Sciatic nerve (tissue), 2 donors: ENCODE measurements around the gene ISL1. TPM values are rescaled to one million over a fixed set of nuclear protein-coding genes. Genes with fewer than 3 reads are reported as not detected.

Experiments
- ATAC-seq: fragments of 200-7000 bp; cut with Tn5 transposase; one replicate; pipeline ENCODE4 v1.9.1; 2020; ENCODE audit warnings: mild to moderate bottlenecking, moderate library complexity
- DNase-seq: peaks from one replicate; pipeline ENCODE4 v3.0.0-alpha.2; 2020; ENCODE audit warnings: low spot score
- intact Hi-C: fragments of 100-400 bp; cut with DNase I; formaldehyde crosslinking; loops from one replicate; pipeline ENCODE4 v1.14.2; 2022
- total RNA-seq: library from RNA; stranded (reverse); fragmentation: NEBNext Ultra II Directional; extraction: Animal tissue kit (Norgen Biotek cat#: 25700); gene quantifications from one replicate; pipeline ENCODE4 v1.2.1, GENCODE V29; 2021
- donor health status: DM: no; HTN: no; CAD: no.
- donor health status: DM: no; HTN: no; CAD: no.

ISL1 gene
- total RNA-seq: 0.49 TPM

DNA sequence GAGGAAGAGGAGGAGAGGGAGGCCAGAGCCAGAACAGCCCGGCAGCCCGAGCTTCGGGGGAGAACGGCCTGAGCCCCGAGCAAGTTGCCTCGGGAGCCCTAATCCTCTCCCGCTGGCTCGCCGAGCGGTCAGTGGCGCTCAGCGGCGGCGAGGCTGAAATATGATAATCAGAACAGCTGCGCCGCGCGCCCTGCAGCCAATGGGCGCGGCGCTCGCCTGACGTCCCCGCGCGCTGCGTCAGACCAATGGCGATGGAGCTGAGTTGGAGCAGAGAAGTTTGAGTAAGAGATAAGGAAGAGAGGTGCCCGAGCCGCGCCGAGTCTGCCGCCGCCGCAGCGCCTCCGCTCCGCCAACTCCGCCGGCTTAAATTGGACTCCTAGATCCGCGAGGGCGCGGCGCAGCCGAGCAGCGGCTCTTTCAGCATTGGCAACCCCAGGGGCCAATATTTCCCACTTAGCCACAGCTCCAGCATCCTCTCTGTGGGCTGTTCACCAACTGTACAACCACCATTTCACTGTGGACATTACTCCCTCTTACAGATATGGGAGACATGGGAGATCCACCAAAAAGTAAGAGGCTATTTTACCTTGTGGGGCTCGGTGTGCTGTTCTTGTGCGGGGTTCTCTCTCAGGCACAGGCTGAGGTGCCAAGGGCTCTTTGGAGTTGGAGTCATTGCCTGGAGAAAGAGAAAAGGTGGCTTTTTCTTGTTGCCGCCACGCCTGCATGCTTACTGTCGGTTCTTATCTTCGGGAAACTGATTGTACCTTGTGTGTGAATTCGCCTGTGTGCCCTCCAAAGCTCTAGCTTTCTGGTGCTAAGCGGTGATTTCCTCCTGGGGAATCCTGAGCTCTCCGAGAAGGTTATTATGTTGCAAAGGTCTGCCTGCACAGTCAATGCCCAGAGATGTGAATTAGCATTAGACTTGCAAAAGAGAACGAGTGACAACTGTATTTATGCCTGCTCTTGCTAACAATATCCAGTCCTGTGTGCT is at the start of gene ISL1:
TSS of gene ISL1 (plus strand) at position 318 of the 991 bp plus-strand sequence. CDS start at position 542, 224 bp downstream.
- DNase-seq (peak; percentile 70), ATAC-seq (peak; percentile 86)
- intact Hi-C loops: no loop called here

DNA sequence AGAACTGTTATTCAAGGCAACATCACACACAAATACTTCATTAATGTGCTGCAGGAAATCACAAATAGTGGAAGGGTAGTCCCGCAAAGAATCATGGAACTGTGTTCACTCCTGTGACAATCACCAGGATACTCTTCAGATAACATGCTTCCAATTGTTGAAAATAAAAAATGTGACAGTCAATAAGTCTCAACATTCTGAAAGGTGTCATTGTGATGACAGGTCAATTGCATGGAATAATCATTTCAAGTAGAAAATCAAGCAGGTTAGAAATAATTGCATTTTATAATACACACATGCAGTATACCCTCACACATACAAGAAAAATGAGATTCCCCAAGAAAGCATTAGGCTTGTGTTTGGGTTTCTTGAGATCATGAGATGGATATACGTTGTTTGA is 46.4 kb upstream of the ISL1 start:
- DNase-seq (no peak), ATAC-seq (no peak)
- intact Hi-C loops: no loop called here

DNA sequence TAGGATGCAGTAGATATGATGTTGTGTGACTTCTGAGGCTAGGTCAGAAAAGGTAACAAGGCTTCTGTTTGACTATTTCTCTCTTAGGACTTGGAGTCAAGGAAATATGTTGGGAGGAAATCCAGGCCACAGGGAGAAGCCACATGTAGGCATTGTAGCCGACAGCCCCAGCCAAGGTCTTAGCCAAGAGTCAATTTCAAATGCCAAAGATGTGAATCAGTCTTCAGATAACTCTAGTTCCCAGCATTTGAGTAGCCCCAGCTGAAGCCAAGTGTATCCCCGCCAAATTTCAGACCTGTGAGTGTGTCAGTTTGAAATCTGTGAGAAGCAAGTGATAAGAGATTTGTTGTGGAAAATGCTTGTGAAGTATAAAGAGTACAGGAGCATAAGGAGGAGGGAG is 38.1 kb upstream of the ISL1 start:
- ATAC-seq (no peak), DNase-seq (no peak)
- intact Hi-C loops: no loop called here

DNA sequence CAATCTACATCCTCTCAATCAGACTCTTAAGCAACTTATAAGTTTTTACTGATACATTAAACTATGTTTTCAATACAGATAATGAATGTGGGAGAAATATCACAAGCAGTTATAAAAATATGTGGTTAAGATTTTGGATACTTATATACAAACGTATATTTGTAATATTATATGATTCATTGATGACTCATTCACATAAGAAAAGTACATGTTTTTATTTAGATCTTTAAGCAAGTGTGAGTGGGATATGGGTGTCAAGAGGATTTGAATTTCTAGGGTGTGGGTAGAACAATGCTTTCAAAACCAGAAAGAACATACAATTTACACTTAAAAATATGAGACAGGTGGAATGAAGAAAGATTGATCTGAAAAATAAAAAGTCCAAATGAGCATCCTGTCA is 36.1 kb upstream of the ISL1 start:
- no peak for DNase-seq
- ATAC-seq: no peak
- intact Hi-C loops: no loop called here

DNA sequence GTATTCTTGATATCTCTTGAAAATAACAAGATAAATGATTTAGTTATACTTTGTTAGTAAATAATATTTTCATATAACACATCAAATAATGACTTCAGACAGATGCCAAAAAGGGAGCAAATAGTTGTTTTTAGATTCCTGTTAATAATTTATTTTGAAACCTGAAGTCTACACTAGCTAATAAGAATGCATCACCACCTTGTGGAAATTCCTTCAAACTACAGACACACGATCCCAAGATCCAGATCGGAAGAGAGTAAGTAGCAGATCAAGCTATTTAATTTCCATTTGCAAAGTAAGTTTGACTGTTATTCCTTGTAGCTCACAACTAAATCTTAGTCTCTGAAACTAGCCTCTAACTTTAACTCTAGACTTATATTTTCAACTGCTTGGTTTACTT is 35.5 kb upstream of the ISL1 start:
- no peak for ATAC-seq
- intact Hi-C loops: no loop called here
- no peak for DNase-seq

DNA sequence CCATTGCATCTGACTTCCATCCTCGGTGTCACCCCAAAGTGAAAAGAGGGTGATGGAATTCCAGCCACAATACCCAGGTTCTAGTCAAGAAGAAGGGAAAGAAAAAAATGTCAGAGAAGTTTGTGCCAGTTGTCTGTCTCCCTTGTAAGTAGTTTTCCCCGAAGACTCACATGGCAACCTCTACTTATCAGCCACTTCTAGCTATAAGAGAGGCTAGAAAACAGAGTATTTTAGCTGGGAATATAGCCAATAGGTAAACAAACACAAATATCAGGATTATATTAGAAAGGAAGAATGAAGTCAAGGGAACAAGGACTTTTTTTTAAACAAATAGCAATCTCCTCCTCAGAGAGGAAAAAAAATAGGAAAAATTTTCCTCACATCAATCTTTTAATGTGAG is 12.2 kb upstream of the ISL1 start:
- DNase-seq (no peak), ATAC-seq (no peak)
- intact Hi-C loops: no loop called here

DNA sequence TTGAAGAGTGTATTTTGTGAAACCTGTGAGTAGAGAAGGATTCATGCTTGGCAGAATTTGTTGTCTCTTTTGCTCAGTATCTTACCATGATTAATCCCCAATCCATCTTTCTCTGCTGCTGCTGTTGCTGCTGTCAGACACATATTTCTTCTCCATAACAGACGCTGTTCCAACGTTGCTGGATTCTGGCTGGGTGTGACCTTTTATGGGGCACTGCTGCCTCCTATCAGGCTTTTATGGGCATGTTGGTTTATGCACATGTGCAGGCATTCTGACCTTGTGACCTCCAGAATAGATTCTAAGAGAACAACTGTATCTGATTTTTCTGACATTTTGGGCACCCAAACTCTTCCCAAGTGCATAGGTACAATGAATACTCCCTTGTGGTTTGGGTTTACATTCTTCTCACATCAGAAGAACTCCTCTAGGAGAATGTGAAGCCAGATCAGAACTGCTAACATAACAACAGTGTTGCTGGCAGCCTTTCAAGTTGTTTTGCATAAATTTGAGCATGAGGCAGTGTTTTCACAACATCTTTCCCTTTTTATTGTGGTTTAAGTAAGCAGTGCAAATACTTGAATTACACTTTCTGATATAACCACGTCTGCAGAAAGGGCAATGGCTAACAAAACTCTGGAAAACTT is 9.2 kb upstream of the ISL1 start:
- intact Hi-C loops: no loop called here
- ATAC-seq (no peak), DNase-seq (no peak)

DNA sequence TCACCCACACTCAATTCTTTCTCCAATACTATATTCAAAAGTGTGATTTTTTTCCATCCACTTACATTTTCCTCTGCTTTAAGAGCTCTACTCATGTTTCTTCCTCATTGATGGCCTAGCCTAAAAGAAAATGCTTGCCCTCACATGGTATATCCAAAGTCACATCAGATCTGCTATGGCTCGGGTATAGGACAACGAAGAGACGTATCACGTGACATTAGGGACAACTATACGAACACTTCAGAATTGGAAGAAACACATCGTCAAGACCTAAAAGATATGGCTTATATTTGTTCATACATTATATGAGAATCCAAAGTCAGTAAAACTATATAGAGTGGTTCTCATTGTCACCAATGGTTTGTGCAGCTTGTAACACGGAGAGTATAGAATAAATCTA is 8.2 kb upstream of the ISL1 start:
- DNase-seq: no peak
- intact Hi-C loops: no loop called here
- no peak for ATAC-seq

DNA sequence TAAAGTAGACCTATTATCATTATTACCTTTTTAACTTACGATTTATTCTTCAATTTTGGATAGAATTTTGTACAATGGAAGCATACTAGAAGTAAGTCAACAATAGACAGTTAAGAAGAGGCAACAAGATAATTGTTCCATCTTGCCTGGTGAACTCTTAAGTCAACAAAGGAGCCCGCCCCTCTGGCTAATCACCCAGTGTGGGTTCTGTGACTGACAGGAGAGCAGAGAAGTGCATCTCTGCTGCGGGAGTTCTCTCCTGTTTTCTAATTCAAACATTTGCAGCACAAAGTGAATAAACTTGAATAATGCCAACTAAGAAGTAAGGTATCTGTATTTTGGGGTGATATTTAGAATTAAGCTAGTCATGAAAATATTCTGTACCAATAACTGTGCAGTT is 6.7 kb upstream of the ISL1 start:
- intact Hi-C loops: no loop called here
- no peak for DNase-seq
- no peak for ATAC-seq

DNA sequence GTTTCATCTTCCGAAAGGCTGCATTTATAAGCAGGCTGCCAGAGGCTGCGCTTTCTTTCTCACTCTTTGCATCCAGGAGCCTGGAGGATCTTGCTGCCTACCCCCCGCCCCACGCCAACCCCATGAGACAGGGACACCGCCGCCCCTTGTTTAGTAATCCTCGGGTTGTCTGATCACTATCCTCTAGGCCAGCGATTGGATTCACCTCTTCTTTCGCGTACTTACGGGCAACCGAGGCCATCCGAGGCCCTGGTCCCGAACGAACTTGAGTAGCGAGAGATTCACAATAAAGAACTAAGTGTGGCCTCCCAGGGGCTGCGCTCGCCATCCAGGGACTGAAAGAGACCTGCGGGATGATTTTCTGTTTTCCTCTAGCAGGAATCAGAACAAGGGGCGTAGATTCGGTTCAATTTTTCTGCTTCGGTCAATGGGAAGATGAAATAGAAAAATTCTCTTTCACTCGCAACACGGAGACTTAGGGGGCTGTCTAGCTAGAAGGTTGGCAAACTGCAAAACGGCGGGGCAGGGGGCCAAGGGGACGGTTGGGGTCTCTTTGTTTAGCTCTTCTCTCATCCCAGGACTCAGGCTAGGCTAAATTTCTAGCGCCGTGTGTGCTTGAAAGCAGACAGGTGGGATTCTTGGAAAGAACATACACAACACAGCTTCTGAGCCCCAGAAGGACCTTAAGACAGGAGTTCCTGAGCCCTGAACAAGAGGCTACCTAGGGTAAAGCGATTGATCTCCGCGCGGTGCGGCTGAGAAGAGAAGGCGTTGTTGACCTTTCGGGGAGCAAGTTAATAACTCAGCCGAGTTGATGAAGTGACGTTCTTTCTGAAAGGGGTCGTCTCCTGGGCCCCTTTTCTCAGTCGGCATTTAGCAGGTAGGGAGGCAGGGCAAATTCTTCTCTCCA is 5.8 kb upstream of the ISL1 start:
- no peak for DNase-seq
- no peak for ATAC-seq
- intact Hi-C loops: no loop called here

DNA sequence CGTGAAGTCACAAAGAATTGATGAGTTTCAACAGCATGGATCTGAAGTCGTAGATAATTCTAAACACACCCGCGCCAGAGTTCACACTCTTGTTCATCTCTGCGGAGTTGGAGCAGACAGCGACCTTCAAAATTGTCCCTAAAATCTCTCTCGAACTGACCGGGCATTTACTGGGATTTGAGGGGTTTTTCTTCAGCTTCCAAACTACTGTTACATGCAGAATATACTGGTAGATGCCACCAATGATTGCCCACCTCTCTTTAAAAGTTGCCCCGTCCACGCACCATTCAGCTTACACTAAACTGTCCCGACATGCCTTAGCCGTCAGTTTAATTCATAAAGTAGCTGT is 5.2 kb upstream of the ISL1 start:
- intact Hi-C loops: no loop called here
- ATAC-seq: no peak
- no peak for DNase-seq

DNA sequence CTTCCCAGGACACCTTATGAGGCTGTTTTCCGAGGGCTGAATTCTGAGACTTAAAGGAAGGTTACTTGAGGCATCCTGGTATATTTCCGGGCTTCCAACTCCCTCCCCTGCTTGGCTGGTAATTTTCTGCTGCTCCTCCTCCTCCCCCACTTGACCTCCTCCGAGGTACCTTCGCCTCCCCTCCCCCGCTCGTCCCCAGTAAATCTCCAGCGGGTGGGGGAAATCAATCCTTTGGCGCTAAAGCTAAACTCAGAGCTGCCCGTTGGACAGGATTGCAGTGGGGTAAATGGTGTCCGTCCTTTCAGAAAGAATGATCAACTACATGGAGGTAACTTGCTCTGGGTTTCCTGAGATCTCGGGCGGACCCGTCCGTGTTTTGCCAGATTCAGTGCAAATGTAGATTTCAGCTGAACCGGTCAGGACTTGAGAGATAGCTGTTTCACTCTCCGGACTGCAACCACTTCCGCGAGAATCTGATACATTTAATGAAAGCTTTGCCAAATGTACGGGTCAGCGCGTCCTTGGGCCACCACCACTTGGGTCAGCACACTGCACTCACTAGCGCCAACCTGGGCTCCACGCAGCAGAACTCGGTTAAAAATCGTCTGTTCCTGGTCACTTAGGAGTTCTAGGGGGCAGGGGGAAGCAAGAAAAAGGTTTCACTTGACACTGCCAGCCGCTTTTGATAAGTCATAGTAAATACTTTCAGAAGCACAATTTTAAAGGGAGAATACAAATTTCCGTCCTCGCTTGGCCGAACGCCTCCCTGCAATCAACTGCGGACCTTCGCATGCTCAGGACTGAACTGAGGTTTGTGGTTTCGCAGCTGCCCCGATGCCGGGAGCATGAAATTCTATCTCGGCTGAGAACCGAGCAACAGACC is 4.6 kb upstream of the ISL1 start:
- intact Hi-C loops: no loop called here
- ATAC-seq (no peak), DNase-seq (no peak)

DNA sequence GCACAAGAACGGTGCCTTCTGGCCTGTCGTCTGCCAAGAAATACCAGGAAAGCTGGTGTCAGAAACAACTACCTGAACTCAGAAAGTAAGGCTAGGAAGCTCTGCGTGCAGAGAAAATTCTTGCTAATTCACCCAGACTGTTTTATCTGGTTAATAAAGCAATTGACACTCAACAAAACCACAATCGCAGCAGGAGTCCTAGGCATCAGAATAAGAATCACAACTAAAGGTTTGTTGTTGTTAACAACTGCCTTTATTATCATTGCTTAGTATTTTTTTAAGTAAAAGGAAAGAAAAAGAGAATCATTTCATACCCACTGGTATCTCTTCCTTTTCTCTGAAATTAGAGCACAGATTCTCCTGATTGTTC is 3.9 kb upstream of the ISL1 start:
- intact Hi-C loops: no loop called here
- ATAC-seq (no peak), DNase-seq (no peak)

DNA sequence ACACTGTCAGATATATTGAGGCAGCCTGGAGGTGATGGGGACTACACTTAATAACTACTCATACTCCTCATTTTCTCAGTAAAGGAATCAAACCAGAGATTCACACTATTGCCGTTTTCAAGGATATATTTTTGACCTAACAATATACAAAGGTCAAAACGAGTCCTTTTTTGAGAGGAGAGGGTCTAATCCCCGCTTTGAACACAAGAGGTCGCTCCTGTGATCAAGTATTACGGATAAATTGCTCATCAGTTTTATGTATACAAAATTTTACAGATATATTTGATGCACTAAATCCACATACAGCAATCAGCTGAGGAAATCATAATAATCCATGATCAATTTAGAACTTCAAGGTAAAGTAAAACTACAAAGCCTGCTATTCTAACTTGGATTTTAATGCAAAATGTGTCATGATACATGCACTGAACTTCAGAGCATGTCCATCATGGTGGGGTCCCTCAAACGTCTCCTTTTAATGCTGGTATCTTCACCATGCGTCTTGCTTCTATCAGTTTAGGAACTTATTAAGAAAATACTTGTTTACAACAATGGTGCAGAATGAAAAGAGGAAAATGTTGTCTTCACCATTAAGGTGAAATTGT is 2.5 kb upstream of the ISL1 start:
- intact Hi-C loops: no loop called here
- DNase-seq: no peak
- ATAC-seq: no peak

DNA sequence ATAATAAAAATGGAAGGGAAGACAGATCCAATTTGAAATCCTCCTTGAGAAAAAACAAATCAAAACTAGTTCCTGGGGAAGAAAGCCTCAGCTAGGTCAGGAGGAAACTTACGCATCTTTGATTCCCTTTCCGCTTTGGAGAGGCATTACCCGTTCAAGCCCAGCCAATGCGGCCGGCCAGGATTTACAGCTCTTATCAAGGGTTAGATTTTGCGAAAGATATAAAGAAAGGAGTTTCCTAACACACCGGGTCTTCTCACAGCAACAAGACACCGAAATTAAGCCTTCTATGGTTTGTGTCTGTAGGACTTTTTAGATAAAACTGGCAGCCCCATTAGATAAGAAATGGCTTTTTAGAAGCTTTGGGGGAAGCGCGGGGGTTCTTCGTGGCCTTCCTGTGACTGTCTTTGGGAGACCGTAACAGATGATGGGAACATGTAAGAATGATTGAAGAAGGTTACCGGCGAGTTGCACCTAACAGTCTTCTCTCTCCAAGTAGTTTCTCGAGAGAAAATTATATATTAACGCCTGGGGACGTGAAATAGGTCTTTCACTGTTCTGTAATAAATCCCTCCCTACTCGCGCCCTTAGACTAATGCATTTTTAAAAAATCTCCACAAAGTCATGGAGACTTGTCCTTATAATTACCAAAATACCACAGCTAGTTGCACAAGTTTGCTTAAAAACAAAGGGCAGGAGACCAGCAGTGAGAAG is 1.3 kb upstream of the ISL1 start:
- DNase-seq (no peak), ATAC-seq (no peak)
- intact Hi-C loops: no loop called here

DNA sequence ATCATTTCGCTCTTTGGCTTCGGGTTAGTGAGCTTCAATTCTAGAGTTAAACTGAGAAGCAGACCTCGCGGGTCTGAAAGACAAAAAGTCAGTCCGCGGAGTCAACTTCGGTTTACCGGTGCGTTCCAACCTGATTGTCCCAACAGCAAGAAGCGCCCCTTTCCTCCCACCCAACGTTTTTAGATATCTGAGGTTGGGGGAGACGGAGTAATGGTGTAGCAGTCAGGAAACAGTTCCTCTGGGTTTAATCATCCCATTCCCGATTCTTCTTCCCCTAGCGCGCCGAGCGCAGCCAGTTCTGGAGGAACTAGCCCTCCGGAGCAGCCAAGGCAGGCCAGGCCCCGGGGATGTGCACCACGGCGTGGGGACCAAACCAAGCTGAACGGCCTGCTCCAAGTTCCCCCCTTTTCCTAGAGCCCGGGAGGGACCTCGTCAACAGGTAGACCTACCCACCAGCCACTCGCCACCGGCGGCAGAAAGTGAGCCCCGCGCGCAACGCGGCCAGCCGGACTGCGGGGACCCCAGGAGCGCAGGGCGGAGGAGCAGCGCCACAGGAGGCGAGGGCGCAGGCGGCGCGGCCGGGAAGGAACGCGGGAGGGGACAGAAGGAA is 622 bp upstream of the ISL1 start:
- DNase-seq (peak; percentile 55), ATAC-seq (no peak)
- intact Hi-C loops: no loop called here

DNA sequence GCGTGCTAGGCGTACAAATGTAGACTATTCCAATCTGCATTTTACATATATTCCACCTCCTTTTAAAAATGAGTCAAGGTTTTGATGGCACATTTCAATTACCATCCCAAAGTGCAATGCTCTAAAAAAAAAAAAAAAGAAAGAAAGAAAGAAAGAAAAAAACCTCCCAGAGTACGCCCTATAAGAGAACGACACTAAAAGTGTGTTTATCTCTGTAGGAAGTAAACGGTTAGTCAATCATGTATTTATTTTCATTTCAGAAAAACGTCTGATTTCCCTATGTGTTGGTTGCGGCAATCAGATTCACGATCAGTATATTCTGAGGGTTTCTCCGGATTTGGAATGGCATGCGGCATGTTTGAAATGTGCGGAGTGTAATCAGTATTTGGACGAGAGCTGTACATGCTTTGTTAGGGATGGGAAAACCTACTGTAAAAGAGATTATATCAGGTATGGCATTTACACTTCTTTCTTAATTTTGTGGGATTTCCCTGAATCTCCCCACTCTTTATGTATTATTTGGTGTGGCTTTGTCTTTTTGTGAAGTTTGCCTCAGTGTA is 1.1 kb downstream of the ISL1 start:
- ATAC-seq (no peak), DNase-seq (no peak)
- intact Hi-C loops: no loop called here
